GM12873 (cell line): ENCODE data around the gene ADAMTS12.

Source experiments
- TF ChIP-seq, protein P1 (sequence below): IDR thresholded peaks from 2 replicates; pipeline ENCODE4 v1.5.1; 2012; ENCODE audit warnings: low read depth, mild to moderate bottlenecking, moderate library complexity, low read length, control low read depth; ENCODE audit not compliant: insufficient read depth; ENCODE audit errors: missing control alignments

Gene ADAMTS12

GRCh38 chr5:33536802-33537201 lies 355.0 kb downstream of the ADAMTS12 start:
- TF ChIP-seq, protein P1, sequence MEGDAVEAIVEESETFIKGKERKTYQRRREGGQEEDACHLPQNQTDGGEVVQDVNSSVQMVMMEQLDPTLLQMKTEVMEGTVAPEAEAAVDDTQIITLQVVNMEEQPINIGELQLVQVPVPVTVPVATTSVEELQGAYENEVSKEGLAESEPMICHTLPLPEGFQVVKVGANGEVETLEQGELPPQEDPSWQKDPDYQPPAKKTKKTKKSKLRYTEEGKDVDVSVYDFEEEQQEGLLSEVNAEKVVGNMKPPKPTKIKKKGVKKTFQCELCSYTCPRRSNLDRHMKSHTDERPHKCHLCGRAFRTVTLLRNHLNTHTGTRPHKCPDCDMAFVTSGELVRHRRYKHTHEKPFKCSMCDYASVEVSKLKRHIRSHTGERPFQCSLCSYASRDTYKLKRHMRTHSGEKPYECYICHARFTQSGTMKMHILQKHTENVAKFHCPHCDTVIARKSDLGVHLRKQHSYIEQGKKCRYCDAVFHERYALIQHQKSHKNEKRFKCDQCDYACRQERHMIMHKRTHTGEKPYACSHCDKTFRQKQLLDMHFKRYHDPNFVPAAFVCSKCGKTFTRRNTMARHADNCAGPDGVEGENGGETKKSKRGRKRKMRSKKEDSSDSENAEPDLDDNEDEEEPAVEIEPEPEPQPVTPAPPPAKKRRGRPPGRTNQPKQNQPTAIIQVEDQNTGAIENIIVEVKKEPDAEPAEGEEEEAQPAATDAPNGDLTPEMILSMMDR = no peak

DNA sequence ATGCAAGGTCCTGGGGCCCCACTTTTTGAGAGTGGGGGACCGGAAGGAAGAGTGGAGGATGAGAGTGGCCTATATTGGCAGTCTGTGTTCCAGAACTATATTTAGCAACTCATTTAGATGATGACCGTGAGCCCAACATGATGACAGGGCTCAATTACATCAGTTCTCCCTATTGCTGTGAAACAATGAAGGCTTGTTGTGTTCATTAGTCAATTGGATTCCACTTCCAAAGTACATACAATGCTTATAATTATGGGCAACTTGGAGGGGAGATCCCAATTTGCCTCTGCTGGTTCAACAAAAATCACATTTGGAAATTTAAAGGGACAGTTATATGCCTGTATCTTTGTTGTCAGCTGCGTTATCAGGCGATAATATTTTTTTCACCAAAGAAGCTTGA lies 360.0 kb downstream of the ADAMTS12 start:
- TF ChIP-seq, protein P1 = no peak

- TF ChIP-seq, protein P1 = no peak
Measured at GRCh38 chr5:33531037-33531298, 360.8 kb downstream of the ADAMTS12 start.

DNA sequence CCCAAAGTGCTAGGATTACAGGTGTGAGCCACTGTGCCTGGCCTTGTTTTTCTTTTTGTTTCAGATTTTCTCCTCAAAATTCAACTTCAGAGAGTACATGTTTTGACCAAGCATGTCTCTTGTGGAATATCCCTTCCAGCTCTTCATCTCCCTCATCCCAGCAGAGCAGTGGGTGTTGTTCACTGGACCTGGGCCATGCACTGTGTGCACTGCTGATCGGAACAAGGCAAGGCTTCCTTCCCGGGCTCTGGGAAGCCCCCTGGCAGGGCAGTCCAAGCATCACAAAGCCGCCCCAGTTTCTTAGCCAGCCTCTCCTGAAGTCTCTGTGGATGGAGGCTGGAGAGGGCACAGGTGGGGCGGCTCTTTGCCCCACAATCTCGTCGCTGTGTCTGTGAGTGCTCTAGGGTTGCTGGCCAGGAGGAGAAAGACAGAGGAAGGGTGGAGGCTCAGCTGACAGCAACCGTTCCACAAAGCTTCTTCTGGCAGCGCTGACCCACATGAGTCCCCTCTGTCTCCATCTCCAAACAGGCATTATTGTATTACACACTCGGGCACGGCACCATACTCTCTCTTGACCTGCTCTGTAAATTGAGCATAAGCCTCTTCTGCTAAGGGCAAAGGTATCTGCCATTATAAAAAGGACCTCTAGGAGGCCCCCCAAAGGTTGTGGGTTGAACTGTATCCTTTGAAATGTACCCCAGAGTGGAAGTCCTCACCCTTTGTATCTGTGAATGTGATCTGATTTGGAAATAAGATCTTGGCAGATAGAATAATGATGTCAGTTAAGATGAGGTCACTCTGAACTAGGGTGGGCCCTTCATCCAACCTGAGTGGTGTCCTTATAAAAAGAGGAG lies 361.4 kb downstream of the ADAMTS12 start:
- TF ChIP-seq, protein P1 = peak; percentile 30

DNA sequence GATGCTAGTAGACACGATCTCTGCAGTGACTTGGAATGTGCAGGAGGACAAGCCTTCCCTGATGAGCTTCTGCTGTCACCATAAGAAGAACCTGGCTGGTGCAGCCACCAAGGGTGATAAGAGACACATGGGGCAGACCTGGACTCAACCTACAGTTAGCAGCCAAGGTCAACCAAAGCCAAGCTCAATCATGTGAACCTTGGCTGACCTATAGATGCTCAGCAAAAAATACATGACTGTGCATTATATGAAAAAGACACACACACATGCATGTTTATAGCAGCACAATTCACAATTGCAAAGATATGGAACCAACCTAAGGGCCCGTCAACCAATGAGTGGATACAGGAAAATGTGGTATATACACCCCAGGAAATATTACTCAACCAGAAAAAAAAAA lies 364.1 kb downstream of the ADAMTS12 start:
- TF ChIP-seq, protein P1 = no peak

GRCh38 chr5:33526755-33527154 lies 365.0 kb downstream of the ADAMTS12 start:
- TF ChIP-seq, protein P1 = no peak

- TF ChIP-seq, protein P1 = no peak
Measured at GRCh38 chr5:33524476-33524875, 367.3 kb downstream of the ADAMTS12 start.
